Lower leg skin (tissue), 3 donors: Measurements from ENCODE around the gene CENPP.

ENCODE experiments used
- POLR2A ChIP-seq, 2 donors: fragments of 450-650 bp; IDR thresholded peaks; one replicate each; pipeline ENCODE4 v1.6.1; 2016 to 2017; ENCODE audit warnings: antibody characterized with exemption in 2 of 2, mild to moderate bottlenecking in 1 of 2, moderate library complexity in 1 of 2
- TF ChIP-seq, protein P1 (sequence below), 3 donors: fragments of 450-650 bp; IDR thresholded peaks; one replicate each; pipeline ENCODE4 v1.5.1; 2016; ENCODE audit warnings: antibody characterized with exemption in 3 of 3, mild to moderate bottlenecking in 3 of 3, moderate library complexity in 2 of 3

DNA sequence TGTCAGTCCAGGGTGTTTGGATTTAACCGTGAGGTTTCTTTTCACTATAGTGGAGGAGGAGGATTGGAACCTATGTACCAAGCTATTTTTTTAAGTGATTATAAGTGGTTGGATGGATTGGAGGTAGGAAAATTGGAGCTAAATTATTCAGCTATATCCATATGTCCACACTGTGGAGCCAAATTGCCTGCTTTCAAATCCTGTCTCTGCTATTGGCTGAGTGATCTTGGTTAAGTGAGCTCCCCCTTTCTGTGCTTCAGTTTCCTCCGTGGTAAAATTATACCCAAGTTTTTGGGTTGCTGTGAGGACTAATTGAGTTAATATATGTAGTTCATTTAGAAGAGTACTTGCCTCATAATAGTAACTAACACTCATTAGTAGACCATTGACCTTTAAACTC, 2.5 kb downstream of the CENPP start:
- TF ChIP-seq POLR2A (IDR thresholded peaks at IDR 0.05) = no peak
- TF ChIP-seq, protein P1, sequence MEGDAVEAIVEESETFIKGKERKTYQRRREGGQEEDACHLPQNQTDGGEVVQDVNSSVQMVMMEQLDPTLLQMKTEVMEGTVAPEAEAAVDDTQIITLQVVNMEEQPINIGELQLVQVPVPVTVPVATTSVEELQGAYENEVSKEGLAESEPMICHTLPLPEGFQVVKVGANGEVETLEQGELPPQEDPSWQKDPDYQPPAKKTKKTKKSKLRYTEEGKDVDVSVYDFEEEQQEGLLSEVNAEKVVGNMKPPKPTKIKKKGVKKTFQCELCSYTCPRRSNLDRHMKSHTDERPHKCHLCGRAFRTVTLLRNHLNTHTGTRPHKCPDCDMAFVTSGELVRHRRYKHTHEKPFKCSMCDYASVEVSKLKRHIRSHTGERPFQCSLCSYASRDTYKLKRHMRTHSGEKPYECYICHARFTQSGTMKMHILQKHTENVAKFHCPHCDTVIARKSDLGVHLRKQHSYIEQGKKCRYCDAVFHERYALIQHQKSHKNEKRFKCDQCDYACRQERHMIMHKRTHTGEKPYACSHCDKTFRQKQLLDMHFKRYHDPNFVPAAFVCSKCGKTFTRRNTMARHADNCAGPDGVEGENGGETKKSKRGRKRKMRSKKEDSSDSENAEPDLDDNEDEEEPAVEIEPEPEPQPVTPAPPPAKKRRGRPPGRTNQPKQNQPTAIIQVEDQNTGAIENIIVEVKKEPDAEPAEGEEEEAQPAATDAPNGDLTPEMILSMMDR (IDR thresholded peaks at IDR 0.05) = no peak
